VCaP (cell line): Measurements from ENCODE around the gene VCL.

ENCODE experiments used
- H3K27ac ChIP-seq: fragments of 450-650 bp; 2 replicates; pipeline ENCODE4 v1.5.1; 2017
- TF ChIP-seq, protein P1 (sequence below): fragments of 450-650 bp; conservative IDR thresholded peaks from 2 replicates; pipeline ENCODE4 v1.5.1; 2017; ENCODE audit warnings: mild to moderate bottlenecking, moderate library complexity

Gene VCL

DNA sequence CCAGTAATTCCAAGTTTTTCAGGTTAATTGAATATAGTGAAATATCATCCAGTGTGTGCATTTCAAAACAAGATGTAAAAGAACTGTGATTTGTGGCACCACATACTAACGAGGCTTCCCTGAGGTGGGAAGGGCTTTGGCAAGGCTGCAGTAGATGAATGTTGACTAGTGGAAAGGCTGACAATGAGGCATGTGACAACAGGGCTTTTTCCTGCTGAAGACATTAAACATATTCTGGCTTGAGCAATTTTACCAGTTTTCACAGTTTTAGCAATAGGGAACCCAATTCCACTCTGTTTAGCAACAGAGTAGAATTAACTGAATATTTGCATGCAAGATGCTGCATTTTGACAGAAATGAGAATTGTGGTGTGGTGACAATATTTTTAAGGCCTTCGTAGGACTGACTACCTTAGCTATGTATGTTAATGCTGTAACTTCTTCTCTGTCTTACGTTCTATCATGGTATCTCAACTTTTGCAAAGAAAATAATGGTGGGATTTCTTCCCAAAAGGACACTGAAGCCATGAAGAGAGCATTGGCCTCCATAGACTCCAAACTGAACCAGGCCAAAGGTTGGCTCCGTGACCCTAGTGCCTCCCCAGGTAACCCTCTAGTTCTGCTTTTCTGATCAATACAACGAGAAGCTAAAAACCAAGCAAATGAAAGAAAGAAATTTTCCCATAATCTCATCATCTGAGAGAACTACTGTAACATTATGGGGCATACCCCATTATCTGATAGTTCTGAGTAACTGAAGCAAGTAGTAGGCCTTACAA, 84.2 kb downstream of the VCL start:
- TF ChIP-seq, protein P1, sequence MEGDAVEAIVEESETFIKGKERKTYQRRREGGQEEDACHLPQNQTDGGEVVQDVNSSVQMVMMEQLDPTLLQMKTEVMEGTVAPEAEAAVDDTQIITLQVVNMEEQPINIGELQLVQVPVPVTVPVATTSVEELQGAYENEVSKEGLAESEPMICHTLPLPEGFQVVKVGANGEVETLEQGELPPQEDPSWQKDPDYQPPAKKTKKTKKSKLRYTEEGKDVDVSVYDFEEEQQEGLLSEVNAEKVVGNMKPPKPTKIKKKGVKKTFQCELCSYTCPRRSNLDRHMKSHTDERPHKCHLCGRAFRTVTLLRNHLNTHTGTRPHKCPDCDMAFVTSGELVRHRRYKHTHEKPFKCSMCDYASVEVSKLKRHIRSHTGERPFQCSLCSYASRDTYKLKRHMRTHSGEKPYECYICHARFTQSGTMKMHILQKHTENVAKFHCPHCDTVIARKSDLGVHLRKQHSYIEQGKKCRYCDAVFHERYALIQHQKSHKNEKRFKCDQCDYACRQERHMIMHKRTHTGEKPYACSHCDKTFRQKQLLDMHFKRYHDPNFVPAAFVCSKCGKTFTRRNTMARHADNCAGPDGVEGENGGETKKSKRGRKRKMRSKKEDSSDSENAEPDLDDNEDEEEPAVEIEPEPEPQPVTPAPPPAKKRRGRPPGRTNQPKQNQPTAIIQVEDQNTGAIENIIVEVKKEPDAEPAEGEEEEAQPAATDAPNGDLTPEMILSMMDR: no peak

DNA sequence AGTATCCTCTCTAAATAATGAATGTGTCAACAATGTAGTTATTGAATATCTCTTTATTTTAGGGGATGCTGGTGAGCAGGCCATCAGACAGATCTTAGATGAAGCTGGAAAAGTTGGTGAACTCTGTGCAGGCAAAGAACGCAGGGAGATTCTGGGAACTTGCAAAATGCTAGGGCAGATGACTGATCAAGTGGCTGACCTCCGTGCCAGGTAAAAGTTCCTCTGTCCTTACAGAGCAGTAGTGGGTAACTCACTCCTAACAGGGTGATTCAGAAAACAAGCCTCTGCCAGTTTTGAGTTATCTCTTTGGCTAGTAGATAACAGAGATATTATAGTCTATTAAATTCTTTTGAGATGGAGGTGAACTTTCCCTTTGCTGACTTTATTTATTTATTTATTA, 85.4 kb downstream of the VCL start:
- no peak overlapping the region for H3K27ac ChIP-seq
- TF ChIP-seq, protein P1: no peak

More for the DNA sequence above, 84.2 kb downstream of the VCL start:
- H3K27ac ChIP-seq: no peak overlapping the region

DNA sequence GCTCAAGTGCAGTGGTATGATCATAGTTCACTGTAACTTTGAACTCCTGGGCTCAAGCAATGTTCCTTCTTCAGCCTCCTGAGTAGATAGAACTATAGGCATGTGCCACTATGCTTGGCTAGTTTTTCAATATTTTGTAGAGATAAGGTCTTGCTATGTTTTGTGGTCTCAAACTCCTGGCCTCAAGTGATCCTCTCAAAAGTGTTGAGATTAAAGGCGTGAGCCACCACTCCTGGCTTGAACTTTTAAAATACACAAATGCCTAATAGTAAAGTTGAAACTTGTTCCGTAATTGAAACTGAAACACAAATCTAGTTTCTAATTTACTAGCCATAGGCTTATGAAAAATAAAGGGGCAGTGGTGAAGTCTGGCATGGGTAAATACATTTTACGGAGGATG, 87.0 kb downstream of the VCL start:
- TF ChIP-seq, protein P1: no peak

DNA sequence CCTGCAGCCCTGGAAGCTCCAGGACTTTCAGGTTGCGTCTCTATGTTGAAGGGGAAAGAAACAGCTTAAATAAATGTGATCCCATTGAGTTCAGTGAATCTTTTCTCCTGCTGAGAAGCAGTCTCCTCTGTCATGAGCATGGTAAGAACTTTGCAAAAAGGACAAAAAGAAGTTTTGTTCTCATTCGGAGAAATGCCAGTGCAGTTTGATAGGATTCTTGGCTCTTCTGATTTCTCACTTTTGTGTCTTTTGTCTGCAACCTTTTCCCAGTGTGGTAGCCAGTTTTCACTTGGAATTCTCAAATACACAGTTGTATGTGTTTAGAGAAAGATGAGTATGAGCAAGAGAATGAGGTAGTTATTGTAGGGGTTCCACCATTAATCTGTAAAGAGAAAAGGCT, 88.4 kb downstream of the VCL start:
- TF ChIP-seq, protein P1: no peak
- no peak overlapping the region for H3K27ac ChIP-seq

More for the DNA sequence above, 87.0 kb downstream of the VCL start:
- H3K27ac ChIP-seq: no peak overlapping the region

DNA sequence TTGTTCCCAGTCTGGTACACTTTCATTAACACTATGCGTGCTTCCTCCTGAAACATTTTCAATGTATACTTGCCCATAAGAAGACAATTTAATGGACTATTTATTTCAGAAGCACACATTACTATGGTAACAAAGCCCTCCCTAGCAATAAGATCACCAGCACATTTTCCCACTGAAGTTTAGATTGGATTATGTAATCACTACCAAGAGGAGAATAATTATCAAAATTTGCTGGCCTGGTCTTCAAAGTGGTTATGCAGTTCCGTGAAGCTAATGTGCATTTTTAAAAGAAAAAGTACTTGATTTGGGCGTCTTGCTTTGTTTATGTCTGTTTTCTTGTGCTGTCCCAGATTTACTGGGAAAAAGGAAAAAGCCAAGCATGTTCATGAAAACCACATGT, 90.8 kb downstream of the VCL start:
- TF ChIP-seq, protein P1: no peak
- no peak overlapping the region for H3K27ac ChIP-seq

DNA sequence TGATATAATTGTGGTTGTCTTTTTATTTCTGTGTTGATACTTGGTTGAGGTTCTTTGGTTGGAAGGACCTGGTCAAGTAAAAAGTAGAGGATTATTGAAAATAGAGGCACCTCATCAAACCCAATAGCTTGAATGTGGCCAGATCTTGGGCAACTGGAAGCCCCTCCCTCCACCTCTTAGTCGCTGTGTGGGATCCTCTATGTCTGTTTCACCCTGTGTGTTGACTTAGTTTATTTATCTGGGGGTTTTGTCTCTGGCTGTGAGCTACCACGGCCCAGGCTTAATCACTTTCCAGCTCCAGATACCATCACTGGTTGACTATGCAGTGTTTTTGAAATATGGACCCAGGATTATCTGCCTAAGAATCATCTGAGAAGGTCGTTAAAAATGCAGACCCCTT, 94.5 kb downstream of the VCL start:
- H3K27ac ChIP-seq: no peak overlapping the region
- TF ChIP-seq, protein P1: no peak

DNA sequence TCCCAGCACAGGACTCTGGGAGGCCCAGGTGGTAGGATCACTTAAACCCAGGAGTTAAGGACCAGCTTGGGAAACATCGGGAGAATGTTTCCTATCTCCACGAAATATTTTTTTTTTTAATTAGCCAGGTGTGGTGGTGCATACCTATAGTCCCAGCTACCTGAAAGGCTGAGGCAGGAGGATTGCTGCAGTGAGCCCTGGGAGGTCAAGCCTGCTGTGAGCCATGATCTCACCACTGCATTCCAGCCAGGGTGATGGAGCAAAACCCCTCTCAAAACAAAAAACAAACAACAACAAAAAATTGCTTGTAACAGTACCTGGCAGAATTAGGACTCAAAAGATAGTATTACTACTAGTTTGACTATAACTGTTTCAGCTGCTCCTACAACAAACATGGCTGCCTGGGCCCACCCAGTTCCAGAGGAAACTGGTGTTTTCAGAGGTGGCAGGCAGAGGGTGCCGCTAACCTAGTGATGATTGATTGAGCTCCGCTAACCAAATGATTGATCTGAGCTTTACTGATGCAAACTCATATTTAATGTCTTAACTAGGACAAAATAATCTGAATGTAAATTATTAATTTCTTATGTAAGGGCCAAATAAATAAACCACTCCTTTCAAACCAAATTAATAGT, 95.7 kb downstream of the VCL start:
- TF ChIP-seq, protein P1: no peak

More for the DNA sequence above, 95.7 kb downstream of the VCL start:
- no peak overlapping the region for H3K27ac ChIP-seq
